Neural cell (in vitro differentiated cells): ENCODE data around the gene ALDH7A1. TPM values are rescaled to one million over a fixed set of nuclear protein-coding genes. Genes with fewer than 3 reads are reported as not detected.

Experiments used
- H2AFZ ChIP-seq: fragments of 200-600, 300-800 bp; sonication (generic), shearing (Covaris generic); 2 replicates; pipeline ENCODE4 v1.6.0; 2014; ENCODE audit warnings: low read depth, mild to moderate bottlenecking, antibody characterized with exemption, low read length, moderate library complexity
- H3F3A ChIP-seq: fragments of 200-600 bp; shearing (Covaris generic); 2 replicates; pipeline ENCODE4 v1.6.1; 2016; ENCODE audit warnings: mild to moderate bottlenecking, moderate library complexity, mixed read lengths, antibody characterized with exemption, low read length; ENCODE audit not compliant: insufficient read depth, poor library complexity, severe bottlenecking
- H3K27ac ChIP-seq: fragments of 200-600, 300-800 bp; sonication (generic), shearing (Covaris generic); 2 replicates; pipeline ENCODE4 v1.5.1; 2014; ENCODE audit warnings: mild to moderate bottlenecking, low read length, moderate library complexity
- H3K27me3 ChIP-seq: fragments of 300-800, 200-600 bp; sonication (generic), shearing (Covaris generic); 2 replicates; pipeline ENCODE4 v1.6.0; 2014; ENCODE audit warnings: mild to moderate bottlenecking, low read depth, low read length, moderate library complexity; ENCODE audit not compliant: insufficient read depth
- H3K36me3 ChIP-seq: fragments of 300-800, 200-600 bp; sonication (generic), shearing (Covaris generic); 2 replicates; pipeline ENCODE4 v1.5.1; 2014; ENCODE audit warnings: mild to moderate bottlenecking, antibody characterized with exemption, low read length, moderate library complexity; ENCODE audit not compliant: insufficient read depth
- H3K4me2 ChIP-seq: fragments of 300-800, 200-600 bp; sonication (generic), shearing (Covaris generic); 2 replicates; pipeline ENCODE4 v1.6.0; 2014; ENCODE audit warnings: mild to moderate bottlenecking, low read length
- H3K4me3 ChIP-seq: fragments of 300-800, 200-600 bp; sonication (generic), shearing (Covaris generic); 2 replicates; pipeline ENCODE4 v1.5.1; 2014; ENCODE audit warnings: mild to moderate bottlenecking, low read length, moderate library complexity
- H3K79me2 ChIP-seq: fragments of 200-600 bp; shearing (Covaris generic); replicated peaks from 2 replicates; pipeline ENCODE4 v1.6.0; 2014; ENCODE audit warnings: mild to moderate bottlenecking, low read length, moderate library complexity; ENCODE audit not compliant: insufficient read depth
- H3K9ac ChIP-seq: fragments of 300-800, 200-600 bp; sonication (generic), shearing (Covaris generic); 2 replicates; pipeline ENCODE4 v1.6.1; 2016; ENCODE audit warnings: mild to moderate bottlenecking, low read length, mixed read lengths
- H3K9me2 ChIP-seq: fragments of 200-600 bp; shearing (Covaris generic); 2 replicates; pipeline ENCODE4 v1.6.1; 2016; ENCODE audit warnings: mild to moderate bottlenecking, low read length, mixed read lengths; ENCODE audit not compliant: insufficient read depth
- H3K9me3 ChIP-seq: fragments of 200-600, 300-800 bp; sonication (generic), shearing (Covaris generic); 2 replicates; pipeline ENCODE4 v1.6.1; 2016; ENCODE audit warnings: mild to moderate bottlenecking, mixed run types, low read length, moderate library complexity, mixed read lengths
- H4K20me1 ChIP-seq: fragments of 200-600 bp; shearing (Covaris generic); 2 replicates; pipeline ENCODE4 v1.6.1; 2016; ENCODE audit warnings: mild to moderate bottlenecking, mixed run types; ENCODE audit not compliant: insufficient read depth
- CTCF ChIP-seq: fragments of 450-650 bp; IDR thresholded peaks from 2 replicates; pipeline ENCODE4 v1.5.1; 2014; ENCODE audit warnings: antibody characterized with exemption, mild to moderate bottlenecking, moderate library complexity; ENCODE audit not compliant: poor library complexity, severe bottlenecking
- EP300 ChIP-seq: fragments of 450-650 bp; conservative IDR thresholded peaks from 2 replicates; pipeline ENCODE4 v1.6.1; 2014; ENCODE audit warnings: antibody characterized with exemption, mild to moderate bottlenecking, moderate library complexity; ENCODE audit not compliant: poor library complexity, severe bottlenecking
- EZH2 ChIP-seq: fragments of 200-600, 300-800 bp; shearing (Covaris generic), sonication (generic); IDR thresholded peaks from 2 replicates; pipeline ENCODE4 v1.6.1; 2014; ENCODE audit warnings: antibody characterized with exemption, low read length, borderline replicate concordance, mild to moderate bottlenecking; ENCODE audit not compliant: insufficient read depth, poor library complexity, severe bottlenecking
- MXI1 ChIP-seq: fragments of 450-650 bp; conservative IDR thresholded peaks from 2 replicates; pipeline ENCODE4 v1.6.1; 2014; ENCODE audit warnings: antibody characterized with exemption, mild to moderate bottlenecking; ENCODE audit not compliant: poor library complexity, severe bottlenecking
- POLR2AphosphoS5 ChIP-seq: IDR thresholded peaks from 2 replicates; pipeline ENCODE4 v1.6.1; 2012
- RAD21 ChIP-seq: fragments of 450-650 bp; conservative IDR thresholded peaks from 2 replicates; pipeline ENCODE4 v1.6.1; 2014; ENCODE audit warnings: antibody characterized with exemption, mild to moderate bottlenecking, moderate library complexity
- REST ChIP-seq: IDR thresholded peaks from 2 replicates; pipeline ENCODE4 v1.6.1; 2012; ENCODE audit warnings: borderline replicate concordance
- SMC3 ChIP-seq: fragments of 450-650 bp; conservative IDR thresholded peaks from 2 replicates; pipeline ENCODE4 v1.6.1; 2014; ENCODE audit warnings: antibody characterized with exemption, mild to moderate bottlenecking, moderate library complexity; ENCODE audit not compliant: poor library complexity
- TAF1 ChIP-seq: IDR thresholded peaks from 2 replicates; pipeline ENCODE4 v1.6.1; 2012; ENCODE audit warnings: low read depth
- polyA plus RNA-seq: library from polyadenylated mRNA; depleted of rRNA; stranded (reverse); fragments of >200 nt; gene quantifications from 2 replicates; pipeline ENCODE4 v1.2.3, GENCODE V29; 2014

Gene ALDH7A1
- polyA plus RNA-seq, 1 donor from 2014 or later: 23.4 TPM

GRCh38 chr5:126628102-126628501 is 33.1 kb upstream of the ALDH7A1 start:
- H3F3A ChIP-seq: no peaks in the 10 kb centered on the region
- no peaks in the 10 kb centered on the region for H4K20me1 ChIP-seq
- no peak for TF ChIP-seq SMC3
- TF ChIP-seq REST: no peak
- TF ChIP-seq TAF1: no peak
- TF ChIP-seq MXI1: no peak
- TF ChIP-seq EZH2: no peak
- TF ChIP-seq POLR2AphosphoS5: no peak
- no peak for TF ChIP-seq CTCF
- no peak for TF ChIP-seq RAD21
- TF ChIP-seq EP300: no peak
- H2AFZ ChIP-seq: no peak overlapping the region
- H3K36me3 ChIP-seq: no peaks in the 10 kb centered on the region
- H3K27me3 ChIP-seq: no peaks in the 10 kb centered on the region
- no peak overlapping the region for H3K9ac ChIP-seq
- H3K4me2 ChIP-seq: no peak overlapping the region
- no peaks in the 10 kb centered on the region for H3K79me2 ChIP-seq
- no peak overlapping the region for H3K4me3 ChIP-seq
- H3K9me3 ChIP-seq: no peaks in the 10 kb centered on the region
- no peaks in the 10 kb centered on the region for H3K9me2 ChIP-seq
- no peak overlapping the region for H3K27ac ChIP-seq

DNA sequence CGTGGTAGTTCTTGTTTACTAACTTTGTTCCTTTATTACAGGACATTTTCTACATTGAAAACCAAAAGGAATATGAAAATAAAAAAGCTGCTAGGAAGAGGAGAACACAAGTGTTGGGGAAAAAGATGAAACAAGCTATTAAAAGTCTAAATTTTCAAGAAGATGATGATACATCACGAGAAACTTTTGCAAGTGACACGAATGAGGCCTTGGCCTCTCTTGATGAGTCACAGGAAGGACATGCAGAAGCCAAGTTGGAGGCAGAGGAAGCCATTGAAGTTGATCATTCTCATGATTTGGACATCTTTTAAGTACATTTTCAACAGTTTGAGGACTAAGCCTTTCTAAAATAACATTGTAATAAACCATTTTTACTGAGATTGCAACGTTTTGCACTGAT is 29.5 kb upstream of the ALDH7A1 start:
- Histone ChIP-seq H4K20me1 (no peaks in the 10 kb centered on the region), H3K9me3 (no peaks in the 10 kb centered on the region), H3K36me3 (no peaks in the 10 kb centered on the region), H3K9ac (no peak overlapping the region), H3K4me2 (no peak overlapping the region), H3K27me3 (no peaks in the 10 kb centered on the region), H3K9me2 (no peaks in the 10 kb centered on the region), H3F3A (no peaks in the 10 kb centered on the region), H2AFZ (no peak overlapping the region), H3K79me2 (no peaks in the 10 kb centered on the region), H3K4me3 (no peak overlapping the region), H3K27ac (no peak overlapping the region)
- TF ChIP-seq CTCF (no peak), EZH2 (no peak), MXI1 (no peak), REST (no peak), TAF1 (no peak)
